Prostate gland (tissue), 2 donors: Measurements from ENCODE around the gene DNAH9. TPM values are rescaled to one million over a fixed set of nuclear protein-coding genes. Genes with fewer than 3 reads are reported as not detected.

ENCODE experiments used
- DNase-seq: peaks from one replicate; pipeline ENCODE4 v3.0.0-alpha.2; 2019; ENCODE audit warnings: low spot score
- H3K27ac ChIP-seq, 2 donors: fragments of 200-600 bp; sonication (generic); 2 replicates each; pipeline ENCODE4 v1.5.1; 2017 to 2019
- H3K27me3 ChIP-seq: fragments of 200-600 bp; sonication (generic); replicated peaks from 2 replicates; pipeline ENCODE4 v1.5.1; 2019; ENCODE audit not compliant: insufficient read depth
- H3K36me3 ChIP-seq, 2 donors: fragments of 200-600 bp; sonication (generic); 1 replicate in 1 of 2; 2 replicates in 1 of 2; pipeline versions ENCODE4 v1.5.1 to v1.8.1; 2017 to 2019
- H3K4me1 ChIP-seq: fragments of 200-600 bp; sonication (generic); replicated peaks from 2 replicates; pipeline ENCODE4 v1.5.1; 2019
- H3K4me3 ChIP-seq, 2 donors: fragments of 200-600 bp; sonication (generic); 2 replicates each; pipeline ENCODE4 v1.5.1; 2017 to 2019
- H3K9me3 ChIP-seq: fragments of 200-600 bp; sonication (generic); 2 replicates; pipeline ENCODE4 v1.5.1; 2017
- POLR2A ChIP-seq: fragments of 450-650 bp; IDR thresholded peaks from one replicate; pipeline ENCODE4 v1.6.1; 2016; ENCODE audit warnings: antibody characterized with exemption, mild to moderate bottlenecking
- POLR2AphosphoS5 ChIP-seq: sonication (generic); formaldehyde crosslinking; IDR thresholded peaks from one replicate; pipeline ENCODE4 v1.6.1; 2017; ENCODE audit warnings: antibody characterized with exemption
- WGBS: methylation state at CpG from one replicate; pipeline ENCODE4 v1.1.5; 2018; 5-methylcytosine and 5-hydroxymethylcytosine counted together
- intact Hi-C: fragments of 100-400 bp; cut with DNase I; formaldehyde crosslinking; loops from one replicate; pipeline ENCODE4 v1.14.2; 2022
- total RNA-seq, 2 donors: library from RNA; depleted of rRNA; stranded (reverse); fragments of >200 nt; gene quantifications; one replicate each; pipeline ENCODE4 v1.1.0, GENCODE V29; 2016
- TF ChIP-seq, protein P1 (sequence below), 4 experiments: fragments of 200-600 bp in 2 of 4; fragments of 450-650 bp in 2 of 4; sonication (generic) in 2 of 4; IDR thresholded peaks; 1 replicate in 3 of 4; 2 replicates in 1 of 4; pipeline ENCODE4 v1.5.1; 2016 to 2019; ENCODE audit warnings: antibody characterized with exemption in 4 of 4, mild to moderate bottlenecking in 2 of 4, moderate library complexity in 2 of 4

DNAH9 gene
- total RNA-seq, 2 donors from 2014 or later, result 1.2 to 7.5 TPM

DNA sequence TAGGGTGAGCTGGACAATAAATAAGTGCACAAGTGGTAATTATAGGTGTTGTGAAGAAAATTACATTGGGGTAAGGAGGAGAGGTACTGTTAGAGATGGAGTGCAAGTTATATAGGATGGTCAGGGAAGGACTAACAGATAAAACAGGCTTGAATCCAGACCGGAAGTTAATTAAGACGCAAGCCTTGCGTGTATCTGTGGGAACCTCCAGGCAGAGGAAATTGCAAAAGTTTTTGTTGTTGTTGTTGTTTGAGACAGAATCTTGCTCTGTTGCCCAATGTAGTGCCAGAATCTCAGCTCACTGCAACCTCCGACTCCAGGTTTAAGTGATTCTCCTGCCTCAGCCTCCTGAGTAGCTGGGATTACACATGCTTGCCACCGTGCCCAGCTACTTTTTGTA is 401.4 kb downstream of the DNAH9 start:
- DNase-seq, result no peak
- intact Hi-C loops, result loop anchor here (10.0 kb wide), 1 partner anchor 1265 kb away; the partner anchor contains the start of gene TMEM220
- Histone ChIP-seq H3K4me3 (no peak overlapping the region), H3K36me3 (no peaks in the 10 kb centered on the region), H3K27ac (no peak overlapping the region), H3K4me1 (no peaks in the 10 kb centered on the region), H3K9me3 (no peaks in the 10 kb centered on the region), H3K27me3 (no peaks in the 10 kb centered on the region)
- 92% methylated on average over 5 of the region's 5 CpGs for WGBS
- TF ChIP-seq POLR2A (no peak), POLR2AphosphoS5 (no peak)
- TF ChIP-seq, protein P1, sequence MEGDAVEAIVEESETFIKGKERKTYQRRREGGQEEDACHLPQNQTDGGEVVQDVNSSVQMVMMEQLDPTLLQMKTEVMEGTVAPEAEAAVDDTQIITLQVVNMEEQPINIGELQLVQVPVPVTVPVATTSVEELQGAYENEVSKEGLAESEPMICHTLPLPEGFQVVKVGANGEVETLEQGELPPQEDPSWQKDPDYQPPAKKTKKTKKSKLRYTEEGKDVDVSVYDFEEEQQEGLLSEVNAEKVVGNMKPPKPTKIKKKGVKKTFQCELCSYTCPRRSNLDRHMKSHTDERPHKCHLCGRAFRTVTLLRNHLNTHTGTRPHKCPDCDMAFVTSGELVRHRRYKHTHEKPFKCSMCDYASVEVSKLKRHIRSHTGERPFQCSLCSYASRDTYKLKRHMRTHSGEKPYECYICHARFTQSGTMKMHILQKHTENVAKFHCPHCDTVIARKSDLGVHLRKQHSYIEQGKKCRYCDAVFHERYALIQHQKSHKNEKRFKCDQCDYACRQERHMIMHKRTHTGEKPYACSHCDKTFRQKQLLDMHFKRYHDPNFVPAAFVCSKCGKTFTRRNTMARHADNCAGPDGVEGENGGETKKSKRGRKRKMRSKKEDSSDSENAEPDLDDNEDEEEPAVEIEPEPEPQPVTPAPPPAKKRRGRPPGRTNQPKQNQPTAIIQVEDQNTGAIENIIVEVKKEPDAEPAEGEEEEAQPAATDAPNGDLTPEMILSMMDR (IDR thresholded peaks at IDR 0.05), result no peak

DNA sequence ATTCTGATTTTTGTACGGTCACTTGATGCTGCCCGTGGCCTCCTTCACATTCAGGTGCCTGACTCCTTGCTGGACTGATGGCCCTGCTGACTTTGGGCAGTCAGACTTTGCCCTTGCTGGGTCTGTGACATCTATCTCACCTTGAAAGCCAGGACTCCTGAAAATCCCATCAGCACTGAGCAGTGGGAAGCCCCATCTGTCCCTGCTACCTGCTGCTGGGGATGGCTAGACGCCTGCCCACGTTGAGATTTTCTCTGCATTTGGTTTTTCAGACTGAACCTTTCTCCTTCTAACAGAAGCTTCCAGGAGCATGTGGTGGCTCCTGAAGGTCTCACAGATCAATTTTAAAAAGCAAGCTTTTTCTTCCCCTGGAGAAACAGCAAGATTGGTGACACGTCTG is 409.2 kb downstream of the DNAH9 start:
- Histone ChIP-seq H3K27ac (no peak overlapping the region), H3K36me3 (no peaks in the 10 kb centered on the region), H3K4me1 (no peaks in the 10 kb centered on the region), H3K27me3 (no peaks in the 10 kb centered on the region), H3K4me3 (no peak overlapping the region), H3K9me3 (no peaks in the 10 kb centered on the region)
- TF ChIP-seq POLR2AphosphoS5 (no peak), POLR2A (no peak)
- TF ChIP-seq, protein P1 (IDR thresholded peaks at IDR 0.05), result no peak
- intact Hi-C loops, result no loop called here
- 81% methylated on average over 5 of the region's 5 CpGs for WGBS
- no peak for DNase-seq
